Stimulated activated CD8-positive, alpha-beta memory T cell treated with anti-CD3 and anti-CD28 coated beads, Interleukin-15, amount 100 ng/mL, for 24 hours (primary cell): Measurements from ENCODE around the gene MCUB.
A peak's percentile ranks its signal among the peaks of the same experiment; 100 is the strongest.

Source experiments
- DNase-seq: peaks from one replicate; pipeline ENCODE4 v3.0.0-alpha.2; 2020; ENCODE audit warnings: low read depth

The MCUB gene

GRCh38 chr4:109683621-109684253 is 123.7 kb downstream of the MCUB start:
- DNase-seq: no peak

DNA sequence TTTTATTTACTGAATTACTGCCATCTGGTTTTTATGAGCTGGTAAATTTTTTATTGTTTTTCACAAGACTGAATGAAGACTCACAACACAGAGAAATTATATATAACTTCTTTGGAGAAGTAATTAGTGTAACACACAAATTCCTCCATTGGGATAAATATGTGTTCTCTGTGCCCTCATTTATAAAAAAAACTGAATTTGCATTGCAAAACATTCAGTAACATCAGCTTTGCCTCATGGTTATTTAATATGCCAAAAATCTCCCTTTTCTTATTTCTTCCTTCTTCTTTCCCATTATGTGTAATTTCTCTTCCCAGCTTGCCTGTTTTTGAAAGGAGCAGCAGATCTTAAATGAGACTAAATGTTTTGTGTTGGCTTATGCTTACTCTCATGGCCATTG is 124.7 kb downstream of the MCUB start:
- DNase-seq: no peak

GRCh38 chr4:109690690-109691410 is 130.8 kb downstream of the MCUB start:
- no peak for DNase-seq

- no peak for DNase-seq
Observed at GRCh38 chr4:109691411-109691920, 131.4 kb downstream of the MCUB start.

DNA sequence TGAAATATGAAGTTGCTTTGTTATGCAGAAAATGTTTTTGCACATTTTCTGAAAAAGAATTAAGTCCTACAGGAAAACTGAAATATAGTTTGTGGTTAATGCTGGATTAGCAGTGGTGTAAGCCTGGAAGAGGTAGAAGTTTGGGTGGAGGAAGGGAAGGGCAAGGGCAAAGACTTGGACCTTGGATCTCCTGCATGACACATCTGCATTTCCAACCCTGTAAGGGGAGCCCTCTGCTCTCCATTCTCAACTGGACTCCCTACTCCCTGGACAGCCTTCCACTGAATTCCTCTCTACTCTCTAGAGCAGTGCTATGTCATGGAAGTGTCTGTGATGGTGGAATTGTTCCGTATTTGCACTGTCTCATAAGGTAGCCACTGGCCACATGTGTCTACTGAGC is 138.6 kb downstream of the MCUB start:
- no peak for DNase-seq

DNA sequence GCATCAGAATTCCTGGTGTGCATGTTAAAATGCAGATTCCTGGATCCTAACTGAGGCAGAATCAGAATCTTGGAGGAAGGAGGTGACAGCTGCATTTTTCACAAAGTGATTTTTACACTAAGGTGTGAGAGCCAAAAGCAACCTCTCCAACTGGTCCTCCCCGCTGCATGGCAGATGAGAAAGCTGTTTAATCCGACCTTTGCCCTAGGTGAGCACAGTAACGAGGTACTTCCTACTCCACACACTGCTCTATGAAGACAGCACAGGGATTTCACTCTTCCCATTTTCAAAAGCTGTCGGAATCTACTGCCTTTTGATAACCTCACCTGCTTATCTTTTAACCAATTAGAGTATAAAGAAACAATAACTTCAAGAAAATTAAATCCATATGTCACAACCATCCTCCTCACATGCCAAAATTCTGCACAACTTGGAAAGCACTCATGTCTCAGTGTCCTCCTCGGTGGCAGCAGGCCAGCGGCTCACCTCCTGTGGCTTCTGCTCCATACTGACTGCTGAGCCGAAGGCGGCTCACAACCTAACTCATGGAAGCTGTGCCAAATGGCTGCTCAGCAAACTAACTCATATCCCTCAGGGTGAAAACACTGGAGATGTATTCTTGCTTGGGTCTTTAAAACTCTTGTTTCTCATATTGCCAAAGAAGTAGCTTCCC is 139.6 kb downstream of the MCUB start:
- DNase-seq: no peak

- DNase-seq: no peak
Observed at GRCh38 chr4:109701566-109702410, 141.7 kb downstream of the MCUB start.

- peak; percentile 30 for DNase-seq
Observed at GRCh38 chr4:109702950-109703663, 143.1 kb downstream of the MCUB start, which contains the start of gene CASP6. TSS of gene CASP6 (minus strand) at chr4:109703445. CDS start at chr4:109703395, 50 bp downstream.

DNA sequence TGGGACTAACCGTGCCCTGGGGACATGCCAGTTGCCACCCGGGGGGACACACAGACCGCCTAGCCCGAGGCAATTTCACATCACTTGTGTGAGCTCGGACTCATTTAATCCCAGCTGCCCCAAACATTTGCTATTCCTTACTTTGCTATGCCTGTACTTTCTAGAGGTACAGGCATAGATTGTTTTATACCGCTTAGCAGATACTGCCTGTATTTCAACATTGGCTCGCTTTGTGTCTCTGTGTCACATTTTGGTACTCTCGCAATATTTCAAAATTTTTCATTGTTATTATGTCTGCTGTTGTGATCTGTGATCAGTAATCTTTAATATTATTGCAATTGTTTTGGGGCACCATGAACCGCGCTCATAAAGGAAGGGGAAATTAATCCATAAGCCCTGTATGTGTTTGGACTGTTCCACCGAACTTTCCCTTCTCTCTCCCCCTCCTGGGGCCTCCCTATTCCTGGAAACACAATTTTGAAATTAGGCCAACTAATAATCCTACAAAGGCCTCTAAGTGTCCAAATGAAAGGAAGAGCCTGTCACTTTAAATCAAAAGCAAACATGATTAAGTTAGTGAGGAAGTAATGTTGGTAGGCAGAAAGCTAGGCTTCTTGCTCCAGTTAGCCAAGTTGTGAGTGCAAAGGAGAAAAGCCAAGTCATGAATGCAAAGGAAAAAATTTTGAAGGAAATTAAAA is 143.8 kb downstream of the MCUB start:
- no peak for DNase-seq

DNA sequence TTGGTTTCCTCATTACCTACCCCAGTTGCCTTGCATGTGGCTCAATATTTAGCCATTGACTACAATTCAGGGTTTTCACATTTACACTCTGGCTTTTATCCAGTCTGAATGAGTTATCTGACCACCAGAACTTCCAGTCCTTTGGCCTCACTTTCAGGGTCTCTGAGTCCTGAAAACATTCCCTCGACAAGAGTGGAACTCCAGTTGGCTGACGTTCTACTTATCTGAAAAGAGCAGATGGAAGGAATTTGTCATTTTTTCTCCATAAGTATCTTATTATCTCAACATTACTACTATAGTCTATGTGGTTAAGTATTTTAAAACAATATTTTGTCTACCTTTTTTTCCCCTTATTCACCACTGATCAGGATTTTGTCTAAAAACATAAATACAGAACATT is 148.4 kb downstream of the MCUB start:
- DNase-seq: no peak

DNA sequence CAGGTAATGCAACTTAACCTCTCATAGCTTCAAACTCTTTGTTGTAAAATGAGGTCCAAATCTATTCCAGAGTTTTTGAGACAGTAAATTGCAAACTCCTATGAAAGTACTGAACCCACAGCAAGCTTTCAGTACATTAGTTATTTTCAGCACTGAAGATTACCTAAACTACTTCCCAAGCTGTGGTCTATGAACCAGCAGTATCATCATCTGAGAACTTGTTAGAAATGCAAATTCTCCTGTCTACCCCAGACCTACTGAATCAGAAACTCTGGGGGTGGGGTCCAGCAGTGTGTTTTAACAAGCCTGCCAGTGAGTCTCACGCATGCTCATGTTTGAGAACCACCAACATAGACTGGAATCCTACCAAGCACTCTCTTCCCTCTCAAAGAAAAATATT is 148.9 kb downstream of the MCUB start:
- DNase-seq: no peak

DNA sequence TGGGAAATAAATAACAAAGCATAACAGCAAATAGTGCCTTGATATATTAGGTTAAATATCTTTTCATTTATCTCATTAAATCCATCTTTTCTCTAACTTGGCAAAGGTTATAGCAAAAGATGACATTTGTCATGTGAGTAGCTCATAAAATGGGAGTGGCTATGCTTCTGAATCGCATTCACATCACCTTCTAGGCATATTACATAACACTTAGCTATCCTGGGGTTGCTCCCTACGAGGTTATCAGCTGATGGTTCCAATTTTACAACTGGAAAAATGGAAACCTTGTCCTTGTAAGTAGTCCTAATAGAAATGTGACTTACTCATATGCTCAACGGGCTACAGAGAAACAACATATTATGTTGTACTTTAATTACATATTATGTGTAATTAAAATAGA is 153.5 kb downstream of the MCUB start:
- no peak for DNase-seq

DNA sequence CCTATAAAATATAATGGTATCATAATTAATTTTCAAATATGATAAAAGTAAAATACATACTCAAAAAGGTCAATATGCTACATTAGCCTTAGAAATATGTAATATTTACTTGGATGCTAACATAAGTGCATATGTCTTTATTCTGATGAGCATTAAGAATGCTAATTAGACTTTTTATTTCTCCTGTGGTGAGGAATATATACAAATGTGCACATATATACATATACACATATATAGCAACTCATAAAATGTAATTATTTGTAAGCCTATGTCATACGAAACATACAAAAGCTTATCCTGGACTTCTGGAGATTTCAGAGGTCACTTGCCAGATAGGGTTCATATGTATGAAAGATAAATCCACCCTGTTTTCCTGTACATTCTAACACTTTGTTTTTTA is 158.7 kb downstream of the MCUB start:
- DNase-seq: no peak

DNA sequence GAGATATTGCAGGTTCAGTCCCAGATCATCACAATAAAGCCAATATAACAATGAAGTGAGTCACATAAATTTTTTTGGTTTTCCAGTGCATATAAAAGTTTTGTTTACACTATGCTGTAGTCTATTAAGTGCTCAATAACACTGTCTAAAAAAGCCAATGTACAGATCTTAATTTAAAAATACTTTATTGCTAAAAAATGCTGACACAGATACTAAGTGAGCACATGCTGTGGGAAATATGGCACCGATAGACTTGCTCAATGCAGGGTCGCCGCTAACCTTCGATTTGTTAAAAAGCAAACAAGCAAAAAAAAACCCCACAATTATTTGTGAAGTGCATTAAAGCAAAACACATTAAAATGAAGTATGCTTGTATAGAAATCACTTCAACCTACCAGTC is 159.6 kb downstream of the MCUB start:
- no peak for DNase-seq

- no peak for DNase-seq
Observed at GRCh38 chr4:109721033-109721432, 161.0 kb downstream of the MCUB start.

DNA sequence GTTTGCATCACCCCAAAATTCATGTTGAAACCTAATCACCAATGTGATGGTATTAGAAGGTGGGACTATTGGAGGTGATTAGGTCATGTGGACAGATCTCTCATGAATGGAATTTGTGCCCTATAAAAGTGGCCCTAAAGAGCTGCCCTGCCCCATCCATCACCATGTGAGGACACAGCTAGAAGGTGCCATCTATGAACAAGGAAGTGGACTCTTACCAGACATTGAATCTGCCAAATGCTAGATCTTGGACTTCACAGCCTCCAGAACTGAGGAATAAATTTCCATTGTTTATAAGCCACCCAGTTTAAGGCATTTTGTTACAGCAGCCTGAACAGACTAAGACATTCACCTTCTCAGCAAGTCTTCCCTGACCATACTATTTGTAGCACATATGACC is 162.3 kb downstream of the MCUB start:
- DNase-seq: no peak

DNA sequence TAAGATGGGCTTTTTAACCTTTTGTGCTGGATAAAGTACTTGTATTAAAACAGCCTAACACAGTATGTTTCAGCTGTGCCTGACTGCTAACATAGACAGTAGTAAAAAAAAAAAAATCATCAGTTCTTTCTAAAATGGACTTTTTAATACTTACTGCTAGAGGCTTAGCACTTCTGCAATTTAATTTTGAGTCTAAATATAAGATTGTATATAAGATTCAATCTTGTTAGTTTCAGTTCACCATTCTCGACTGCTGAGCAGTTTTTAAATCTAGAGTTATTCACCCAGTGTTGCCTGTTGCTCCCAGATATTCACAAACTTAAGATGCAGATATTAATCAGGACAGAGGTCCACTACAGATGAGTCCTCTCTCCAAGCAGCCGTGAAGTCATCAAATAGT is 163.1 kb downstream of the MCUB start:
- DNase-seq: no peak

DNA sequence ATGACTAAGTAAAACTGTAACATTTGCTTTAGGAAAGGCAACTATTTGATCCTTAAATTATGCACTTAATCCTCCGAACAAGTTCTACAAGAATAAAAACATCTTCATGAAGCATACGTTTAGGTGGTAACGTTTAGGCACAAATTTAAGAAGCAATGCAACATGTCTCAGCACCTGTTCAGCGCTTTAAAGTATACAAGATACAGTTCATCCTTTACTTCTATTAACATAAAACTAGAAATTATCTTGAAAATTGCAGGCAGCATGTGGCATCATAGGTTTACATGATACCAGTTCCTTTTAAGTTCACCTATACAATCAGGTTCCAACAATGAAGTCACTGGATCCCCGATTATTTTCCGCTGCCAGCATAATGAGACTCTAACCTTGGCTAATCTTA is 168.3 kb downstream of the MCUB start:
- DNase-seq: no peak

DNA sequence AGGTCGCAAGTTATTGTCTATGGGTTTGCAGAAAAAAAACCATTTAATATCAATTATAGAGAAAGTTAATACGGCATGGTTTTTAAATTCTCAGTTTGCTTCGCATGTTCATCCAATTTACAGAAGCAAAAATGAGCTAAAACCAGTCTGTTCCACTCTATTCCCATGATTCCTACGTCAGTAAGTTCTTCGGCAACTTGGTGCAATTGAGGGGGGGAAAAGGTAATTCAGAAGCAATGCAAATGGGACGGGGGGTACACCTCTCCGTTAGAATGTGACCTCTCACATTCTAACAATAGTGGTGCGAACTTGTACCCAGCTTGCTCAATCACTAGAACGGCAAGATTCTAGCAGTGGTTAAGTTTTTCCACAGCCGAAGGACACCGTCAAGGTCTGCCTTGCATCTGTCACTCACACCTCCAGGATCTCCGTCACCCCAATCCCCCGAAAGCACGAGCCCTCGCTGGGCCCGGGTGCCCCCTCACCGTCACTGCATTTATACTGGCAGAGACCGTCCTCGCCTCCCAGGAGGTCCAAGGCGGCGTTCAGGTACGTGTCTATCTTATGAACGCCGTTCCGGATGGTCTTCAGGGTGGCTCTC is 169.2 kb downstream of the MCUB start:
- DNase-seq: no peak
